ENCODE data around the gene SFSWAP.

GRCh38 chr12:131761638-131762037 is 50.7 kb downstream of the SFSWAP start:
- no peak for TF ChIP-seq GATA3 (IDR thresholded peaks at IDR 0.05; ENCODE audit: low read depth, low read length)
- TF ChIP-seq GATA2 (IDR thresholded peaks at IDR 0.05; ENCODE audit: low read depth, low read length), result no peak

Data from SH-SY5Y (cell line).